Hepatocyte (in vitro differentiated cells): Measurements from ENCODE around the gene CKS2. TPM values are rescaled to one million over a fixed set of nuclear protein-coding genes. Genes with fewer than 3 reads are reported as not detected.
"Not testable (repeated sequence)": the region's sequence is repeated elsewhere in the genome, so short reads cannot be mapped to it uniquely, and the experiment has no call there.

Experiments used
- DNase-seq: peaks from one replicate; pipeline ENCODE4 v3.0.0-alpha.2; 2016; ENCODE audit warnings: low spot score
- H2AFZ ChIP-seq: fragments of 200-600 bp; sonication (generic); 2 replicates; pipeline ENCODE4 v1.6.0; 2016; ENCODE audit warnings: antibody characterized with exemption, mild to moderate bottlenecking
- H3K27ac ChIP-seq: fragments of 200-600 bp; sonication (generic); 2 replicates; pipeline ENCODE4 v1.5.1; 2016; ENCODE audit warnings: mild to moderate bottlenecking
- H3K27me3 ChIP-seq: fragments of 200-600 bp; sonication (generic); 2 replicates; pipeline ENCODE4 v1.6.1; 2016
- H3K36me3 ChIP-seq: fragments of 200-600 bp; sonication (generic); replicated peaks from 2 replicates; pipeline ENCODE4 v1.5.1; 2016; ENCODE audit warnings: low read depth; ENCODE audit not compliant: insufficient read depth
- H3K4me1 ChIP-seq: fragments of 200-600 bp; sonication (generic); 2 replicates; pipeline ENCODE4 v1.5.1; 2016; ENCODE audit warnings: mild to moderate bottlenecking, moderate library complexity; ENCODE audit not compliant: insufficient read depth
- H3K4me2 ChIP-seq: fragments of 200-600 bp; sonication (generic); 2 replicates; pipeline ENCODE4 v1.6.0; 2016
- H3K4me3 ChIP-seq: fragments of 200-600 bp; sonication (generic); 2 replicates; pipeline ENCODE4 v1.5.1; 2016; ENCODE audit warnings: mild to moderate bottlenecking
- H3K79me2 ChIP-seq: fragments of 200-600 bp; sonication (generic); 2 replicates; pipeline ENCODE4 v1.6.0; 2017; ENCODE audit warnings: mild to moderate bottlenecking
- H3K9me2 ChIP-seq: fragments of 200-600 bp; sonication (generic); replicated peaks from 2 replicates; pipeline ENCODE4 v1.6.0; 2017; ENCODE audit warnings: mild to moderate bottlenecking; ENCODE audit not compliant: insufficient read depth
- H3K9me3 ChIP-seq: fragments of 200-600 bp; sonication (generic); 2 replicates; pipeline ENCODE4 v1.5.1; 2016; ENCODE audit warnings: low read depth, mild to moderate bottlenecking
- H4K20me1 ChIP-seq: fragments of 200-600 bp; sonication (generic); 2 replicates; pipeline ENCODE4 v1.6.0; 2016; ENCODE audit warnings: mild to moderate bottlenecking; ENCODE audit not compliant: insufficient read depth, poor library complexity, severe bottlenecking
- CTCF ChIP-seq: fragments of 200-600 bp; sonication (generic); IDR thresholded peaks from 2 replicates; pipeline ENCODE4 v1.5.1; 2016; ENCODE audit warnings: antibody characterized with exemption, mild to moderate bottlenecking; ENCODE audit not compliant: poor library complexity
- EZH2 ChIP-seq: fragments of 200-600 bp; sonication (generic); IDR thresholded peaks from 2 replicates; pipeline ENCODE4 v1.6.1; 2016; ENCODE audit warnings: antibody characterized with exemption, mild to moderate bottlenecking, borderline replicate concordance
- EZH2phosphoT487 ChIP-seq: fragments of 200-600 bp; sonication (generic); IDR thresholded peaks from one replicate; pipeline ENCODE4 v1.6.1; 2018; ENCODE audit warnings: antibody characterized with exemption, mild to moderate bottlenecking, low read depth, moderate library complexity; ENCODE audit not compliant: unreplicated experiment, severe bottlenecking
- WGBS: methylation state at CpG from one replicate; pipeline ENCODE4 v1.1.6; 2016; ENCODE audit warnings: low lambda C conversion rate; ENCODE audit errors: missing lambda C conversion rate; 5-methylcytosine and 5-hydroxymethylcytosine counted together
- polyA plus RNA-seq: library from polyadenylated mRNA; unstranded; fragments of >200 nt; fragmentation: Nextera tagmentation; extraction: Ambion mirVana; gene quantifications from 2 replicates; pipeline ENCODE4 v1.2.1, GENCODE V29; 2016
- total RNA-seq: library from RNA; depleted of rRNA; stranded (reverse); fragments of >200 nt; gene quantifications from 2 replicates; pipeline ENCODE4 v1.2.3, GENCODE V29; 2014

Gene CKS2
- total and polyA plus RNA-seq, 2 experiments from 2014 or later: 77.1 to 136 TPM

DNA sequence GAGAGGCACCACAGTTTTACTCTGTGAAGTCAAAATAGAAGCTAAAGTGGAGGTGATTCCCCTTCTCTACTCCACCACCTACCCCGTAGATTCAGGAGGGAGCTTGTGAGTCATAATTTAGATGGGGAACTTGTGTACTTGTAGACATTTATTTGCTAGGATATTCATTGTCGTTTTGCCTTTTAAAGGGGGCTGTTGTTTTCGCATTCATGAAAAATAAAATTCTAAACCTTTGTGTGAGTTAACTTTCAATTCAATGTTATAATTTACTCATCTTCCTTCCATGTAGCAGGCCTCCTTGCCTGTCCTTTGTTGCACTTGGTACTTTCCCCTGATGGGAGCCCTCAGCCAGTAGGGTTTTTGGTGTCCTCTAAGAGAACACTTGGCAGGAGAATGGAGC, 29.3 kb downstream of the CKS2 start:
- Histone ChIP-seq H3K4me1 (no peaks in the 10 kb centered on the region), H3K4me3 (no peak overlapping the region), H3K79me2 (peaks cover 3% of the 10 kb centered on the region), H3K27ac (no peak overlapping the region), H4K20me1 (no peaks in the 10 kb centered on the region), H3K9me3 (no peaks in the 10 kb centered on the region), H3K9me2 (no peaks in the 10 kb centered on the region), H3K27me3 (no peaks in the 10 kb centered on the region), H3K36me3 (peaks cover 18% of the 10 kb centered on the region), H2AFZ (no peak overlapping the region), H3K4me2 (no peak overlapping the region)
- WGBS: 98% methylated on average over 3 of the region's 3 CpGs
- no peak for DNase-seq
- TF ChIP-seq EZH2 (no peak), EZH2phosphoT487 (no peak), CTCF (no peak)

DNA sequence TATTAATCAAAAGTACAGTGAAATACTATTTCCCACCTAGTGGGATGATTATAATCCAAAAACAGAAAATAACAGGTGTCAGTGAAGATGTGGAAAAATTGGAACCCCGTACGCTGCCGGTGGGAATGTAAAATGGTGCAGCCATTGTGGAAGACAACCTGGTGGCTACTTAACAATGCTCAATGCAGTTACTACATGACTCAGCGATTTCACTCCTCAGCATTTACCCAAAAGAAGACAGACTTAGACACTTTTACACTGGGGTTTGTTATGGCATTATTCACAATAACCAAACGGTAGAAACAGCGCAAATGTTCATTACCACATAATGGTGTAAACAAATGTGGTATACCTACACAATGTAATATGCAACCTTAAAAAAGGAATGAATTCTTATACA, 31.2 kb downstream of the CKS2 start:
- Histone ChIP-seq H4K20me1 (no peaks in the 10 kb centered on the region), H3K27ac (no peak overlapping the region), H3K4me2 (no peak overlapping the region), H3K27me3 (no peaks in the 10 kb centered on the region), H3K9me2 (no peaks in the 10 kb centered on the region), H3K79me2 (peaks cover 3% of the 10 kb centered on the region), H3K9me3 (no peaks in the 10 kb centered on the region), H3K36me3 (peaks cover 18% of the 10 kb centered on the region), H3K4me3 (no peak overlapping the region), H3K4me1 (no peaks in the 10 kb centered on the region), H2AFZ (no peak overlapping the region)
- WGBS: 97% methylated on average over 6 of the region's 6 CpGs
- no peak for TF ChIP-seq EZH2
- TF ChIP-seq CTCF: no peak
- no peak for TF ChIP-seq EZH2phosphoT487
- DNase-seq: no peak

- Histone ChIP-seq H4K20me1 (no peaks in the 10 kb centered on the region), H3K4me3 (no peak overlapping the region), H3K36me3 (peaks cover 18% of the 10 kb centered on the region), H3K9me3 (no peaks in the 10 kb centered on the region), H3K9me2 (no peaks in the 10 kb centered on the region), H3K27me3 (no peaks in the 10 kb centered on the region), H3K27ac (no peak overlapping the region), H3K4me2 (no peak overlapping the region), H3K79me2 (peaks cover 3% of the 10 kb centered on the region), H3K4me1 (no peaks in the 10 kb centered on the region), H2AFZ (no peak overlapping the region)
- WGBS: 97% methylated on average over 1 of the region's 1 CpG
- no peak for DNase-seq
- TF ChIP-seq EZH2: no peak
- no peak for TF ChIP-seq CTCF
- TF ChIP-seq EZH2phosphoT487: no peak
Observed at GRCh38 chr9:89342948-89343347, 32.0 kb downstream of the CKS2 start.

DNA sequence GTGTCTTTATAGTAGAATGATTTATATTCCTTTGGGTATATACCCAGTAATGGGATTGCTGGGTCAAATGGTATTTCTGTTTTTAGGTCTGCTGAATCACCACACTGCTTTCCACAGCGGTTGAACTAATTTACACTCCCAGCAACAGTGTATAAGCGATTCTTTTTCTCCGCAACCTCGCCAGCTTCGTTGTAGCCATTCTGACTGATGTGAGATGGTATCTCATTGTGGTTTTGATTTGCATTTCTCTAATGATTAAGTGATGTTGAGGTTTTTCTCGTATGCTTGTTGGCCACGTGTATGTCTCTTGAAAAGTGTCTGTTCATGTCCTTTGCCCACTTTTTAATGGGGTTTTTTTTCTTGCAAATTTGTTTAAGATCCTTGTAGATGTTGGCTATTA, 32.8 kb downstream of the CKS2 start:
- not testable (repeated sequence) for H3K79me2 ChIP-seq

More for the DNA sequence above, 32.8 kb downstream of the CKS2 start:
- not testable (repeated sequence) for DNase-seq, H3K9me3 ChIP-seq, H4K20me1 ChIP-seq, H3K9me2 ChIP-seq, H3K4me3 ChIP-seq, H3K4me1 ChIP-seq, H2AFZ ChIP-seq, H3K4me2 ChIP-seq, H3K27ac ChIP-seq, H3K27me3 ChIP-seq
- H3K36me3 ChIP-seq: peaks cover 18% of the 10 kb centered on the region
- WGBS: 97% methylated on average over 7 of the region's 7 CpGs
